Common myeloid progenitor, CD34-positive (primary cell): ENCODE measurements around the gene AMBP.

Experiments used
- CTCF ChIA-PET: fragments of 350-600 bp; sonication (Branson Sonifier 250); formaldehyde crosslinking; loops from one replicate; lab custom pipeline; 2021; ENCODE audit warnings: antibody characterized with exemption; lab: Charles Lee
- POLR2A ChIA-PET: fragments of 350-600 bp; sonication (Branson Sonifier 250); formaldehyde crosslinking; loops from one replicate; lab custom pipeline; 2021; ENCODE audit warnings: antibody characterized with exemption; lab: Charles Lee
- DNase-seq, 3 donors: peaks; one replicate each; pipeline versions ENCODE4 v3.0.0 to v3.0.0-alpha.2; 2013
- H3K27ac ChIP-seq, 2 experiments: 1 replicate in 1 of 2; 2 replicates in 1 of 2; pipeline ENCODE4 v1.7.0; 2013; ENCODE audit warnings: inconsistent platforms in 2 of 2, low read length in 2 of 2, mild to moderate bottlenecking in 2 of 2, low read depth in 1 of 2, moderate library complexity in 1 of 2; ENCODE audit not compliant: severe bottlenecking in 2 of 2, insufficient read depth in 1 of 2, poor library complexity in 1 of 2
- H3K27me3 ChIP-seq, 5 experiments: replicated peaks in 2 of 5; 1 replicate in 3 of 5; 2 replicates in 2 of 5; pipeline versions ENCODE4 v1.6.1 to v1.7.0; 2013; ENCODE audit warnings: low read length in 4 of 5, mild to moderate bottlenecking in 2 of 5, moderate library complexity in 2 of 5, inconsistent platforms in 1 of 5; ENCODE audit not compliant: insufficient read depth in 5 of 5, control insufficient read depth in 4 of 5
- H3K36me3 ChIP-seq, 4 experiments: 1 replicate in 2 of 4; 2 replicates in 2 of 4; pipeline versions ENCODE4 v1.6.1 to v1.7.0; 2013; ENCODE audit warnings: low read length in 3 of 4, control low read depth in 1 of 4, mild to moderate bottlenecking in 1 of 4; ENCODE audit not compliant: control insufficient read depth in 4 of 4, insufficient read depth in 4 of 4
- H3K4me1 ChIP-seq, 4 experiments: 1 replicate in 3 of 4; 2 replicates in 1 of 4; pipeline versions ENCODE4 v1.6.1 to v1.7.1; 2013; ENCODE audit warnings: low read length in 3 of 4, mild to moderate bottlenecking in 3 of 4, control low read depth in 1 of 4, inconsistent platforms in 1 of 4, moderate library complexity in 1 of 4; ENCODE audit not compliant: control insufficient read depth in 4 of 4, insufficient read depth in 4 of 4; ENCODE audit errors: control extremely low read depth in 1 of 4
- H3K4me3 ChIP-seq, 7 experiments: 1 replicate in 4 of 7; 2 replicates in 3 of 7; pipeline versions ENCODE4 v1.5.1 to v1.7.0; 2013; ENCODE audit warnings: mild to moderate bottlenecking in 7 of 7, low read length in 6 of 7, moderate library complexity in 6 of 7, inconsistent platforms in 2 of 7, low read depth in 2 of 7, control low read depth in 1 of 7; ENCODE audit not compliant: insufficient read depth in 4 of 7, control insufficient read depth in 1 of 7; ENCODE audit errors: extremely low read depth in 1 of 7
- H3K9me3 ChIP-seq, 5 experiments: 1 replicate in 4 of 5; 2 replicates in 1 of 5; pipeline versions ENCODE4 v1.6.1 to v1.7.1; 2013; ENCODE audit warnings: low read length in 4 of 5, mild to moderate bottlenecking in 2 of 5, inconsistent platforms in 1 of 5, low read depth in 1 of 5, moderate library complexity in 1 of 5; ENCODE audit not compliant: control insufficient read depth in 4 of 5, insufficient read depth in 2 of 5; ENCODE audit errors: control extremely low read depth in 1 of 5
- WGBS: methylation state at CpG from one replicate; pipeline ENCODE4 v1.1.5; 2013; ENCODE audit not compliant: insufficient coverage; 5-methylcytosine and 5-hydroxymethylcytosine counted together

Gene AMBP

GRCh38 chr9:114096866-114097612 lies 18.9 kb upstream of the AMBP start:
- WGBS, result 86% methylated on average over 8 of the region's 14 CpGs
- Histone ChIP-seq H3K9me3 (peaks cover 0 to 7% (median 3%) of the 10 kb centered on the region in 5 experiments), H3K36me3 (no peaks in the 10 kb centered on the region), H3K4me3 (no peak overlapping the region), H3K27me3 (peaks cover 0 to 32% (median 19%) of the 10 kb centered on the region in 5 experiments), H3K27ac (no peak overlapping the region), H3K4me1 (peaks cover 5 to 23% (median 12%) of the 10 kb centered on the region in 4 experiments)
- ChIA-PET CTCF (interaction anchor here (0.8 to 1.3 kb wide), 4 partner anchors 11 to 256 kb away, joined by 3 to 5 read pairs (median 4); no protein-coding TSS in a partner anchor), POLR2A (no interaction called here)
- DNase-seq, result no peak

GRCh38 chr9:114096041-114096511 lies 18.0 kb upstream of the AMBP start:
- ChIA-PET CTCF (interaction anchor here (0.8 to 3.8 kb wide), 7 partner anchors 10 to 257 kb away, joined by 3 to 20 read pairs (median 4); no protein-coding TSS in a partner anchor), POLR2A (no interaction called here)
- H3K4me1 ChIP-seq, result peaks cover 5 to 23% (median 12%) of the 10 kb centered on the region in 4 experiments
- peaks cover 0 to 32% (median 19%) of the 10 kb centered on the region in 5 experiments for H3K27me3 ChIP-seq
- 90% methylated on average over 8 of the region's 9 CpGs for WGBS
- H3K4me3 ChIP-seq, result no peak overlapping the region
- H3K9me3 ChIP-seq, result no peaks in the 10 kb centered on the region
- H3K36me3 ChIP-seq, result no peaks in the 10 kb centered on the region
- no peak overlapping the region for H3K27ac ChIP-seq
- DNase-seq, result peak in 1 of 3 donors; percentile 7

GRCh38 chr9:114094971-114095370 lies 16.9 kb upstream of the AMBP start:
- Histone ChIP-seq H3K9me3 (no peaks in the 10 kb centered on the region), H3K27ac (no peak overlapping the region), H3K4me1 (peaks cover 0 to 16% (median 8%) of the 10 kb centered on the region in 4 experiments), H3K4me3 (no peak overlapping the region), H3K36me3 (no peaks in the 10 kb centered on the region), H3K27me3 (peaks cover 0 to 32% (median 19%) of the 10 kb centered on the region in 5 experiments)
- WGBS, result 98% methylated on average over 12 of the region's 12 CpGs
- no peak for DNase-seq
- CTCF ChIA-PET, result interaction anchor here (1.3 to 3.8 kb wide), 3 partner anchors 13 to 16 kb away, joined by 4 to 20 read pairs (median 12); no protein-coding TSS in a partner anchor
- POLR2A ChIA-PET, result no interaction called here

GRCh38 chr9:114093761-114094505 lies 15.8 kb upstream of the AMBP start:
- Histone ChIP-seq H3K9me3 (no peaks in the 10 kb centered on the region), H3K27ac (no peak overlapping the region), H3K4me3 (no peak overlapping the region), H3K4me1 (peaks cover 0 to 11% (median 6%) of the 10 kb centered on the region in 4 experiments), H3K27me3 (peaks cover 0 to 28% (median 17%) of the 10 kb centered on the region in 5 experiments), H3K36me3 (no peaks in the 10 kb centered on the region)
- POLR2A ChIA-PET, result no interaction called here
- DNase-seq, result no peak
- WGBS, result 92% methylated on average over 6 of the region's 9 CpGs
- CTCF ChIA-PET, result interaction anchor here (0.8 to 3.8 kb wide), 3 partner anchors 9 to 14 kb away, joined by 4 to 20 read pairs (median 12); no protein-coding TSS in a partner anchor

GRCh38 chr9:114093031-114093471 lies 15.0 kb upstream of the AMBP start:
- no peak overlapping the region for H3K27ac ChIP-seq
- H3K9me3 ChIP-seq, result no peaks in the 10 kb centered on the region
- no peaks in the 10 kb centered on the region for H3K36me3 ChIP-seq
- no peak overlapping the region for H3K4me3 ChIP-seq
- WGBS, result 89% methylated on average over 1 of the region's 4 CpGs
- no peak for DNase-seq
- peaks cover 0 to 23% (median 15%) of the 10 kb centered on the region in 5 experiments for H3K27me3 ChIP-seq
- ChIA-PET POLR2A (no interaction called here), CTCF (interaction anchor here (0.8 to 3.8 kb wide), 3 partner anchors 8 to 15 kb away, joined by 4 to 20 read pairs (median 12); no protein-coding TSS in a partner anchor)
- peaks cover 0 to 7% (median 6%) of the 10 kb centered on the region in 4 experiments for H3K4me1 ChIP-seq

GRCh38 chr9:114092336-114092735 lies 14.2 kb upstream of the AMBP start:
- no peaks in the 10 kb centered on the region for H3K9me3 ChIP-seq
- no peak overlapping the region for H3K27ac ChIP-seq
- no peaks in the 10 kb centered on the region for H3K36me3 ChIP-seq
- H3K4me1 ChIP-seq, result no peaks in the 10 kb centered on the region
- 100% methylated on average over 1 of the region's 4 CpGs for WGBS
- ChIA-PET POLR2A (no interaction called here), CTCF (interaction anchor here (3.0 kb wide), 1 partner anchor 15 kb away, joined by 12 read pairs; no protein-coding TSS in a partner anchor)
- no peak for DNase-seq
- no peak overlapping the region for H3K4me3 ChIP-seq
- peaks cover 0 to 16% (median 10%) of the 10 kb centered on the region in 5 experiments for H3K27me3 ChIP-seq
